IPS DF 6.9 (cell line): ENCODE results near the gene LMNTD2.
"Not testable (repeated sequence)": the region's sequence is repeated elsewhere in the genome, so short reads cannot be mapped to it uniquely, and the experiment has no call there.

Experiments
- DNase-seq: peaks from one replicate; pipeline ENCODE4 v3.0.0-alpha.2; 2013; ENCODE audit warnings: low read depth, low spot score
- H3K27ac ChIP-seq: one replicate; pipeline ENCODE4 v1.5.1; 2013; ENCODE audit warnings: low read length, control low read depth
- H3K27me3 ChIP-seq: 2 replicates; pipeline ENCODE4 v1.6.1; 2013; ENCODE audit warnings: mild to moderate bottlenecking, low read length; ENCODE audit not compliant: control insufficient read depth, insufficient read depth
- H3K36me3 ChIP-seq: 2 replicates; pipeline ENCODE4 v1.6.1; 2013; ENCODE audit warnings: low read length; ENCODE audit not compliant: control insufficient read depth, insufficient read depth
- H3K4me1 ChIP-seq: 2 replicates; pipeline ENCODE4 v1.6.1; 2013; ENCODE audit warnings: low read length; ENCODE audit not compliant: control insufficient read depth, insufficient read depth
- H3K4me3 ChIP-seq: 2 replicates; pipeline ENCODE4 v1.5.1; 2013; ENCODE audit warnings: mild to moderate bottlenecking, low read length
- H3K9me3 ChIP-seq: 2 replicates; pipeline ENCODE4 v1.6.1; 2013; ENCODE audit warnings: low read length, inconsistent platforms; ENCODE audit not compliant: control insufficient read depth, insufficient read depth
- WGBS: extraction: QIAGEN DNeasy Blood & Tissue Kit; methylation state at CpG from one replicate; pipeline ENCODE4 v1.1.7; 2013; ENCODE audit warnings: mixed read lengths, missing lambda C conversion rate; ENCODE audit not compliant: insufficient read length, insufficient coverage; 5-methylcytosine and 5-hydroxymethylcytosine counted together

LMNTD2 gene

DNA sequence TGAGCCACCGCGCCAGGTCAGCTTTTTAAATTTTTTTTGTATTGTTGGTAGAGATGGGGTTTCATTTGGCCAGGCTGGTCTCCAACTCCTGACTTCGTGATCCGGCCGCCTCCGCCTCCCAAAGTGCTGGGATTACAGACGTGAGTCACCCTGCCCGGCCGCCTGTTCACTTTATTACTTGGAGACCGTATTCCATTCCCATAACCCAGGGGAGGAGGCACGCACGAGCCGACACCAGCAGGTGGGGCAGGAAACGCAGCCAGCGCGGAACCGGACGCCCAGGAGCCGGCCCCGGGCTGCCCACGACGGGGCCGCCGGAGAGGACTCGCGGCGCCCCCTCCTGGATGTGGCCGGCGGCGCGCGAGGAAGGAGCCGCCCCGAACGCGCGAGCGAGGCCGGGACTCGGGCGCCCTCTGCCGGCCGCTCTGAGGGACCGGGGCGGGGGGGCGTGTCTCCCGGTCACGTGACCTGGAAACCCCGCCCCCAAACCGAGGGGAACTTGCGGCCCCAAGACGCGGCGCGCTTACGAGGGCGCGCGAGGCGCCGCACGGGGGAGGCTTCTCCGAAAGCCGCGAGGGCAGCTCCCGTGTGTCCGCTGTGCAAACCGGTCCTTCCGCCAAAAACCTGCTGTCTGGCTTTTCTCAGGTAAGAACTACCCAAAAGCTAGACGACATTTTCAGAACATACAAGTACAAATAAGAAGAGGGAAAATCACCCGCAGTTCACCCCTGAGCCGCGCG is 41.9 kb downstream of the LMNTD2 start:
- no CpG with 5 or more reads among the region's 74 CpGs for WGBS
- no peaks in the 10 kb centered on the region for H3K27me3 ChIP-seq
- no peaks in the 10 kb centered on the region for H3K9me3 ChIP-seq
- H3K4me1 ChIP-seq = no peaks in the 10 kb centered on the region
- H3K36me3 ChIP-seq = no peaks in the 10 kb centered on the region
- H3K4me3 ChIP-seq = 0 out of 2 replicates have a peak overlapping the region, but pooled peaks have one; percentile 8
- DNase-seq = no peak
- no peak overlapping the region for H3K27ac ChIP-seq

DNA sequence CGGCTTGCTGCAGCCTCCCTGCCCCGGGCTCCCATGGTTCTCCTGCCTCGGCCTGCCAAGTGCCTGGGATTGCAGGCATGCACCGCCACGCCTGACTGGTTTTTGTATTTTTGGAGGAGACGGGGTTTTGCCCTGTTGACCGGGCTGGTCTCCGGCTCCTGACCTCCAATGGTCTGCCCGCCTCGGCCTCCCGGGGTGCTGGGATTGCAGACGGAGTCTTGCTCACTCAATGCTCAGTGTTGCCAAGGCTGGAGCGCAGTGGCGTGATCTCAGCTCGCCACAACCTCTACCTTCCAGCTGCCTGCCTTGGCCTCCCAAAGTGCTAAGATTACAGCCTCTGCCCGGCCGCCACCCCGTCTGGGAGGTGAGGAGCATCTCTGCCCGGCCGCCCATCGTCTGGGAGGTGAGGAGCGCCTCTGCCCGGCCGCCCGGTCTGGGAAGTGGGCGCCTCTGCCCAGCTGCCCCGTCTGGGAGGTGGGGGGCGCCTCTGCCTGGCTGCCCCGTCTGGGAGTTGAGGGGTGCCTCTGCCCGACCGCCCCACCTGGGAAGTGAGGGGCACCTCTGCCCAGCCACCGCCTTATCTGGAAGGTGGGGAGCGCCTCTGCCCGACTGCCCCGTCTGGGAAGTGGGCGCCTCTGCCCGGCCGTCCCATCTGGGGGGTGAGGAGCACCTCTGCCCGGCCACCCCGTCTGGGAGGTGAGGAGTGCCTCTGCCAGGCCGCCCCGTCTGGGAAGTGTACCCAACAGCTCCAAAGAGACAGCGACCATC is 43.4 kb downstream of the LMNTD2 start:
- not testable (repeated sequence) for H3K36me3 ChIP-seq, H3K27ac ChIP-seq, H3K4me3 ChIP-seq, H3K27me3 ChIP-seq, H3K4me1 ChIP-seq, DNase-seq, H3K9me3 ChIP-seq
- WGBS = no CpG with 5 or more reads among the region's 43 CpGs

DNA sequence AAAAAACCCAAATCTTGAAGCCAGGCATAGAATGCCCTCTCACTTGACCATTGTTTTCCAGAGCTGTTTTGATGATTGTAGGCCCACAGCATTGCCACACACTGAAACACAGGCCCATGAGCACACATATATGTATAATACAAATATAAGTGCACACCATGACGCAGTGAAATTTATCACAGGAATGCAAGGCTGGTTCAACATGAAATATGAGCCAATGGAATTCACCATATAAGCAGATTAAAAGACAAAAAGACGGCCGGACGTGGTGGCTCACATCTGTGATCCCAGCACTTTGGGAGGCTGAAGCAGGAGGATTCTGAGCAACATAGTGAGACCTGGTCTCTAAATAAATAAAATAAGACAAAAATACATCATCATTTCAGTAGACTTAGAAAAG is 44.1 kb downstream of the LMNTD2 start:
- WGBS = no CpG with 5 or more reads among the region's 4 CpGs
- no peak overlapping the region for H3K4me3 ChIP-seq

DNA sequence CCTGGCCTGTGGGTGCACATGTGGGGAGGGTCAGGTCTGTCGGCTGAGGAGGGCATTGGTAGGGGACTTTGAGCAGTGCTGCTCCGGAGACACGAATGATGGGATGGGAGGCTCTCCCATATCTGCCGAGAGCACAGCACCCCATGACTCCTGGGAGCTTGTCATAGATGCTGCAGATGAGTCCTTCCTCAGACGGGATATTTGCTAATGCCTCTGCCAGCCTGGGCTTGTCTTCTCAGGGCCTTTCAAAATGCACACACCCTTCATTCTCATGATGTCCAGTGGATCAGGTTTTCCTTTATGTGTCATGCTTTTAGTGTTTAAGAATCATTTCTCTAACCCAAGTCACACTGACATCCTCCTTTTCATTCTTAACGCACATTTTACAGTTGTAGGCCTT is 45.4 kb downstream of the LMNTD2 start:
- no peaks in the 10 kb centered on the region for H3K36me3 ChIP-seq
- H3K4me1 ChIP-seq = no peaks in the 10 kb centered on the region
- H3K9me3 ChIP-seq = no peaks in the 10 kb centered on the region
- H3K27ac ChIP-seq = no peak overlapping the region
- H3K4me3 ChIP-seq = no peak overlapping the region
- no peaks in the 10 kb centered on the region for H3K27me3 ChIP-seq
- no CpG with 5 or more reads among the region's 6 CpGs for WGBS
- no peak for DNase-seq

More for the DNA sequence above, 44.1 kb downstream of the LMNTD2 start:
- Histone ChIP-seq H3K27ac (no peak overlapping the region), H3K4me1 (no peaks in the 10 kb centered on the region), H3K9me3 (no peaks in the 10 kb centered on the region), H3K36me3 (no peaks in the 10 kb centered on the region), H3K27me3 (no peaks in the 10 kb centered on the region)
- DNase-seq = no peak

DNA sequence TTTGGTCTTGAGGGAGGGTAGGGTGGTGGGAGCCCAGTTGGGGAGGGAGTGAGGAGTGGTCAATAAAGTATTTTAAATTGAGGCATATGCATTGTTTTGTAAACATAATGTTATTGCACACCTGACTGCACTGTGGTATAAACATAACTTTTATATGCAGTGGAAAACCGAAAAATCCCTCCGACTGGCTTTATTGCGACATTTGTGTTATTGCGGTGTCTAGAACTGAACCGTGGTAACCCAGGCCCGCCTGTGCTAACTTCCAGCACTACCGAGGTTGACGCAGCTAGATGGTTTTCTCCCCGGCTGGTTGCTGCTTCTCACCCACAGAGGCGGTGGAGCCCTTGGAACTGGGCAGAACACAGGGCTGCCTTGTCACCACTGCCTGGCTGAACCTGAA is 45.9 kb downstream of the LMNTD2 start:
- H3K9me3 ChIP-seq = no peaks in the 10 kb centered on the region
- H3K36me3 ChIP-seq = no peaks in the 10 kb centered on the region
- H3K4me1 ChIP-seq = no peaks in the 10 kb centered on the region
- no peak overlapping the region for H3K27ac ChIP-seq
- WGBS = no CpG with 5 or more reads among the region's 10 CpGs
- H3K4me3 ChIP-seq = no peak overlapping the region
- no peak for DNase-seq
- H3K27me3 ChIP-seq = no peaks in the 10 kb centered on the region

DNA sequence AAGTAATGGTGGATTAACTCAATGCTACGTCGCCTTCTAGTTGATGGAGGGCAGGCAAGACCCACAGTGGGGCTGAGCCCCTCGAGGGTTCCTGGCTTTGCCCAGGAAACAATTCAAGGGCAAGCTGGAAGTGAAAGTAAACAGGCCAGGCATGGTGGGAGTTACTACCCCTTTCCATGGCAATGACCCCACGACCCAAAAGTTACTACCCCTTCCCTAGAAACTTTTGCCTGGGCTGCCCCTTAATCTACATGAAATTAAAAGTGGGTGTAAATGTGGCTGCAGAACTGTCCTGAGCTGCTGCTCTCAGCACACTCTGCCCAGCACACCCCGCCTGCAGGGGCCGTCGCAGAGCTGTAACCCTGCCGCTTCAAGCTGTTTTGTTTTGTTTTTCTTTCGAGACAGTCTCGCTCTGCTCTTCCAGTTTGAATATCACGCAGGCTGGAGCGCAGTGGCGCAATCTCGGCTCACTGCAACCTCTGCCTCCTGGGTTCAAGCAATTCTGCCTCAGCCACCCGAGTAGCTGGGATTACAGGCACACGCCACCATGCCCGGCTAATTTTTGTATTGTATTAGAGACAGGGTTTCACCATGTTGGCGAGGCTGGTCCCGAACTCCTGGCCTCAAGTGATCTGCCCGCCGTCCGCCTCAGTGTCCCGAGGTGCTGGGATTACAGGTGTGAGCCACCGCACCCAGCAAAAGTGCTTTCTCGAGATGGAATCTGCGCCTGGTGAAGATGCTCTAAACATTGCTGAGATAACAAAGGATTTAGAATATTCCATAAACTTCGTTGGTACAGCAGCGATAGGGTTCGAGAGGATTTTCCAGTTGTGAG is 47.6 kb downstream of the LMNTD2 start:
- DNase-seq = no peak
- Histone ChIP-seq H3K27me3 (no peaks in the 10 kb centered on the region), H3K36me3 (no peaks in the 10 kb centered on the region), H3K4me1 (no peaks in the 10 kb centered on the region), H3K9me3 (no peaks in the 10 kb centered on the region), H3K4me3 (no peak overlapping the region), H3K27ac (no peak overlapping the region)
- no CpG with 5 or more reads among the region's 29 CpGs for WGBS

DNA sequence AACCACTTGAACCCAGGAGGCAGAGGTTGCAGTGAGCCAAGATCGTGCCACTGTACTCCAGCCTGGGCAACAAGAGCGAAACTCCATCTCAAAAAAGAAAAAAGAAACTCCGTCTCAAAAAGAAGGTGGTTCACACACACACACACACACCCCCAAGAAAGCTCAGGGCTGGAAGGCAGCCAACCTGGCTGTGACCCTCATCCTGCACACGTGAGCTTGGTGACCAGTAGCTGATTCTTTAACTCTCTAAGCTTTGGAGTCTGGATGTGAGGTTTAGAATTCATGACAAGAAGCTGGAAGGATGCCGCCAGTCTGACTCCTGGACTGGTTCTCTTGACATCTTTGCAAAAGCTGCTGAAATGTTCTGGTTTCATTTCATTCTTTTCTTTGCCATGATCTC is 51.6 kb downstream of the LMNTD2 start:
- H3K9me3 ChIP-seq = no peaks in the 10 kb centered on the region
- no peak overlapping the region for H3K27ac ChIP-seq
- DNase-seq = no peak
- H3K36me3 ChIP-seq = no peaks in the 10 kb centered on the region
- no peaks in the 10 kb centered on the region for H3K4me1 ChIP-seq
- no peaks in the 10 kb centered on the region for H3K27me3 ChIP-seq
- WGBS = no CpG with 5 or more reads among the region's 5 CpGs
- H3K4me3 ChIP-seq = no peak overlapping the region

DNA sequence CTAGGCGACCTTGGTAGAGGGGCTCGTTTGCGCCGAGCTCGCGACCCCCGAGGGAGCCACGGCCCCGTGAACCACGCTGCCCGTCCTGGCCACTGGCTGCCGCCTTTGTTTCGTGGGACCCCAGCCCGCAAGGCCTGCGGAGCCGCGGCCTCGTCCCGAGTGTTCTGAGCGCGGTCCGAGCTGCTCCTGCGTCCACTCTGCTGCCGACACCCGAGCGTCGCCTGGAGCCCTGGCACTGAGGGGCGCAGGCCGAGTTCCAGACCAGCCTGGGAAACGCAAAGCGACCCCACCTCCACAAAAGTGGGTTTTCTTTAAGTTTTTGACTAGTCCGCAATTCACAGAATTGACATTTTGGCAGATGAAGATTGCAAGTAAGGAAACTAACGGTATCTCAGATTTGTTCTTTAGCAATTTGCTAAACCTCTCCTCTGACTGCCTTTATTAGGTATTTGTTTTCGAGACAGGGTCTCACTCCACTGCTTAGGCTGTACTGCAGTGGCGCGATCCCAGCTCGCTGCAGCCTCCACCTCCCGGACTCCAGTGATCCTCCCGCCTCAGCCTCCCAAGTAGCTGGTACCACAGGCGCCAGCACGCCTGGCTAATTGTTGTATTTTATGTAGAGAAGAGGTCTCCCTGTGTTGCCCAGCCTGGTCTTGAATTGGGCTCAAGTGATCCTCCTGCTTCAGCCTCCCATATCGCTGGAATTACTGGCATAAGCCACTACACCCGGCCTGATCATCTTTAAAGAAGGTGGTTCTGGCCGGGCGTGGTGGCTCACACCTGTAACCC is 52.6 kb downstream of the LMNTD2 start:
- H3K36me3 ChIP-seq = no peaks in the 10 kb centered on the region
- WGBS = no CpG with 5 or more reads among the region's 45 CpGs

DNA sequence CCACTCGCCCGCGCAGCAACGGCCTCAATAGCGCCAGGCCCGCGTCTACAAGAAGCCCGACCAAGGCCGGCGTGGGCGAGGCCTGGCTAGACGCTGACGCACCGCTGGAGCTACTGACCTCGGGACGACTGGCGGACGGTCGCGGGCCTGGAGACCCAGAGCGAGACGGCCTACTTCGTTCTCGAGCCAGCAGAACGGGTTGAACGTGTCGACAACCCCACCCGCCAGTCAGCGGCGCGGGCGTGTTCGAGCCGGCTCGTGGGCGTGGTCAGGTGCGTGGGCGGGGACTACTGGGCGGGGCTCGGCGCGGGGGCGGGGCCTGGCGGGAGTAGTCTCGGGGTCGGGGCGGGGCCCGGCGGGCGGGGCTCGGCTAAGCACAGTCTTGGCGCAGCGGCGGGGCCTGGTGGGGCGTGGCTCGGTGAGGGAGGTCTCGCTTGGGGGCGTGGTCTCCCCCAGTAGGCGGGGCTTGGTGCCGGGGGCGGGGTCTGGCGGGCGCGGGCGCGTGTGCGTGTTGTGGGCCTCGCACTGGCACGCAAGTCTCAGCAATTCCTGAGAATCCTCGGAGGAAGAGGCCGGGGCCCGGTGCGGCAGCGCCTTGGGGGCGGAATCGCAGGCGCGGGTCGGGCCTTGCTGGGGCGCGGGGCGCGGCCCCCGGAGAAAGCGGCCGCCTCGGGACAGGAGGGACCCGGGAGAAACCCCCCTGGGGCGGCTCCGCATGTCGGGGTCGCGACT is 53.4 kb downstream of the LMNTD2 start, which contains the start of gene RNH1:
Gene RNH1 (minus strand): TSS at position 248 of the 732 bp plus-strand sequence. CDS start 5,080 bp downstream, outside the sequence.
- Histone ChIP-seq H3K27ac (no peak within 1 kb of the TSS), H3K4me3 (peak within 1 kb of the TSS; percentile 72), H3K9me3 (no peaks in the 10 kb centered on the region), H3K4me1 (no peaks in the 10 kb centered on the region), H3K36me3 (no peaks in the 10 kb centered on the region), H3K27me3 (no peaks in the 10 kb centered on the region)
- peak; percentile 41 for DNase-seq
- no CpG with 5 or more reads among the region's 93 CpGs for WGBS

More for the DNA sequence above, 52.6 kb downstream of the LMNTD2 start:
- no peak for DNase-seq
- Histone ChIP-seq H3K4me3 (peak overlapping the region; percentile 59; the same call in 1 of the 2 replicates), H3K4me1 (no peaks in the 10 kb centered on the region), H3K27me3 (no peaks in the 10 kb centered on the region), H3K27ac (no peak overlapping the region), H3K9me3 (no peaks in the 10 kb centered on the region)
